RWPE2 (cell line): ENCODE results near the gene RABGEF1.
"Not testable (repeated sequence)": the region's sequence is repeated elsewhere in the genome, so short reads cannot be mapped to it uniquely, and the experiment has no call there.

ENCODE experiments used
- ATAC-seq: fragments of 200-7000 bp; cut with Tn5 transposase; 3 replicates; pipeline ENCODE4 v1.9.1; 2021; ENCODE audit warnings: low read depth
- DNase-seq: peaks from one replicate; pipeline ENCODE4 v3.0.0-alpha.2; 2020; ENCODE audit warnings: low spot score
- H3K27ac ChIP-seq: fragments of 450-650 bp; 2 replicates; pipeline ENCODE4 v1.5.1; 2017; ENCODE audit warnings: mild to moderate bottlenecking; ENCODE audit not compliant: poor library complexity, severe bottlenecking
- H3K27me3 ChIP-seq: fragments of 250-450 bp; sonication (Bioruptor Pico); 2 replicates; pipeline ENCODE4 v1.5.1; 2021; ENCODE audit warnings: mild to moderate bottlenecking, moderate library complexity; ENCODE audit not compliant: insufficient read depth, poor library complexity, severe bottlenecking
- H3K36me3 ChIP-seq: fragments of 250-450 bp; sonication (Bioruptor Pico); 2 replicates; pipeline ENCODE4 v1.5.1; 2020; ENCODE audit warnings: low read depth, mild to moderate bottlenecking, moderate library complexity
- H3K4me1 ChIP-seq: fragments of 250-450 bp; sonication (Bioruptor Pico); 2 replicates; pipeline ENCODE4 v1.5.1; 2021; ENCODE audit warnings: mild to moderate bottlenecking, moderate library complexity; ENCODE audit not compliant: insufficient read depth, poor library complexity, severe bottlenecking
- H3K4me3 ChIP-seq: fragments of 250-450 bp; sonication (Bioruptor Pico); 2 replicates; pipeline ENCODE4 v1.5.1; 2021; ENCODE audit warnings: mild to moderate bottlenecking, moderate library complexity; ENCODE audit not compliant: severe bottlenecking
- H3K9me3 ChIP-seq: fragments of 250-450 bp; sonication (Bioruptor Pico); 2 replicates; pipeline ENCODE4 v1.5.1; 2021; ENCODE audit warnings: mild to moderate bottlenecking, moderate library complexity; ENCODE audit not compliant: severe bottlenecking
- CTCF ChIP-seq: fragments of 450-650 bp; IDR thresholded peaks from one replicate; pipeline ENCODE4 v1.5.1; 2017; ENCODE audit warnings: mild to moderate bottlenecking, moderate library complexity; ENCODE audit not compliant: poor library complexity, severe bottlenecking

RABGEF1 gene

DNA sequence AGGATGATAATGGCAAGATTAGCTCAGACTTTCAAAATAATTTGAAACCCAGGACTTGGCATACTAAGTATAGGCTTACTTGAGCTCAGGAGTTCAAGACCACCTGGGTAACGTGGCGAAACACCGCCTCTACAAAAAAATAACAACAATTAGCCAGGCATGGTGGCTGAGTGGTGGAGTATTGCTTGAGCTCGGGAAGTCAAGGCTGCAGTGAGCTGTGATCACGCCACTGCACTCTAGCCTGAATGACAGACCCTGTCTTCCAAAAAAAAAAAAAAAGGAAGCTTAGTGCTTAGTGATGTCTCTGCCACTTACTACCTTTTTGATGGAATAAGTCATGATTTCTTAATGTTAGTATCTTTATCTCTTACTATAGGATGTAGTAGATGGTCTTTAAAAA is 25.5 kb downstream of the RABGEF1 start:
- H3K27ac ChIP-seq, result no peak overlapping the region
- H3K36me3 ChIP-seq, result peaks cover 7% of the 10 kb centered on the region
- no peaks in the 10 kb centered on the region for H3K27me3 ChIP-seq
- H3K4me1 ChIP-seq, result no peaks in the 10 kb centered on the region
- no peak overlapping the region for H3K4me3 ChIP-seq
- ATAC-seq, result no peak
- peaks cover 6% of the 10 kb centered on the region for H3K9me3 ChIP-seq
- no peak for DNase-seq
- TF ChIP-seq CTCF, result no peak

GRCh38 chr7:66767486-66767885 is 27.0 kb downstream of the RABGEF1 start:
- H3K4me3 ChIP-seq, ATAC-seq: not testable (repeated sequence)

DNA sequence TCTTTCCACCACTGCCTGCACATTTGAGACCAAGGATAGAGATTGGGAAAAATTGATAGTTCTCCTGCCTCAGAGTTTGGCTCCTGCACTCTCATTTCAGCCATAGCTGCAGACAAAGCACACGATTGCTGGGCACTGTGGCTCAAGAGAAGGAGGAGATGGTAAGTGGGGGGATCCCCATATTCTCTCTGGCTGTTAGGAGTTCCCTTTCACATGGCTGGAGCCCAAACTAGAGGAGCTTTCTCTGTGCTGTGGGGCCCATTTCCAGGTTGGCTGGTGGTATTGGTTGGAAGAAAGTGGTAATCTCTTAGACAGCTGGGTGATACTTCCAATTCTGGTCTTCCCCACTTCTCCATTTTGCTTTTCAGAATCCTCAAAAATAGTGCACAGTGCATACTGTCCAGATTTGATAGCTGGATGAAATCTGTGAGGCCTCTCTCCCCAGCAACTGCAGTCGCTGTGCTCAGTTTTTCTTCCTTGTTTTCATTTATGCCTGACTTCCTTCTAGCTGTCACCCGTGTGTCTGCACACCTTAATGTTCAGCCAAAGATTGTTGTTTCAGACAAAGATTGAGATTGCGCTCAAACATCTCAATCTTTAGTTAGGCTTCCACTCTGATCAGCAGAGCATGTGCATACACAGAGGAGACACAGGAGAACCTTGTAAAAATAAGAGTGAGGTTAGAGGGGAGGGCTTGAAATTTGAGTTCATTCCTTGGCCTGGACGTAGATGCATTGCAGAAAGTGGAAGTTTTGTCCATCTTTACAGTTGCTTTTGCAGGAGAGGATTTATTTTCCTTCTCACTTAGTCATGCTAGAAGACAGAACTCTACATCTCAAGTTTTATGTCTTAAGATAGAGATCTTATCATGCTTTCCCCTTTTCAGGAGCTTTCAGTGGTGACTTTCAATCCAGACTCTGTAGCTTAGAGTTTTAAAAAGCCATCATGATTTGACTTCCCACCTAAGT is 28.6 kb downstream of the RABGEF1 start:
- DNase-seq, result no peak
- no peak for ATAC-seq
- Histone ChIP-seq H3K4me3 (no peak overlapping the region), H3K27me3 (no peaks in the 10 kb centered on the region), H3K9me3 (no peaks in the 10 kb centered on the region), H3K4me1 (no peaks in the 10 kb centered on the region), H3K27ac (no peak overlapping the region), H3K36me3 (peaks cover 24% of the 10 kb centered on the region)
- no peak for TF ChIP-seq CTCF

More at GRCh38 chr7:66767486-66767885, 27.0 kb downstream of the RABGEF1 start:
- H3K27me3 ChIP-seq, H3K27ac ChIP-seq, H3K4me1 ChIP-seq, DNase-seq, H3K9me3 ChIP-seq: not testable (repeated sequence)
- H3K36me3 ChIP-seq, result peaks cover 17% of the 10 kb centered on the region

DNA sequence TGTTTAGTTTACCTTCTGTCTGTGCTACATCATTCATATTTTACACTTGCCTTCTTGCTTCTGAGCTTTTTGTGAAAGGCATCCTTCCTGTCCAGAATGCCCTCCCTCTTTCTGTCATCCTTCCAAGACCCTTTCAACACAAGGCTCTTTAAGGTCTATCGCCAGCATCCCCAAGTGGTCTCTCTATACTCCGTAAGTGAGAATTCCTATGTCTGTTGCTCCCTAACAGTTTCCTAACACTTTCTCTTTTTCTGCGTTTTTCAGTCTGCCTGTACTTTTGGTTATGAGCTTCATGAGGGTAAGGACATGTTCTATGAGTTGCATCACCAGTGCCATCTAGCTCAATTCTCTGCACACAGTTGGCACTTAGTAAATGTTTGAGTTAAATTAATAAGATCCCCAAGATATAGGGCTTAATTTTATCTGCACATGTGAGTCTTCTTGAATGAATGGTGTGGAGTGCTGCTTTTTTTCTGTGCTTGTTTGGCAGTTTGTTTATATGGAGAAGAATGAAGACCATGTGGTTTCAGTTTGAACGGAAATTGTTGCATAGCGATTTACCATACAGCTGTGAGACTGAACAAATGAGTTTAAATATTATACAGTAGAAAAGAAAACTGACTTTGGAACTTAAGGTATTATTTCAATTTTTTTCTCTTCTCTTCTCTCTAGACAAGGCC is 29.4 kb downstream of the RABGEF1 start:
- TF ChIP-seq CTCF, result no peak
- Histone ChIP-seq H3K36me3 (peaks cover 32% of the 10 kb centered on the region), H3K4me3 (no peak overlapping the region), H3K27me3 (no peaks in the 10 kb centered on the region), H3K4me1 (no peaks in the 10 kb centered on the region), H3K27ac (no peak overlapping the region), H3K9me3 (no peaks in the 10 kb centered on the region)
- DNase-seq (no peak), ATAC-seq (no peak)

DNA sequence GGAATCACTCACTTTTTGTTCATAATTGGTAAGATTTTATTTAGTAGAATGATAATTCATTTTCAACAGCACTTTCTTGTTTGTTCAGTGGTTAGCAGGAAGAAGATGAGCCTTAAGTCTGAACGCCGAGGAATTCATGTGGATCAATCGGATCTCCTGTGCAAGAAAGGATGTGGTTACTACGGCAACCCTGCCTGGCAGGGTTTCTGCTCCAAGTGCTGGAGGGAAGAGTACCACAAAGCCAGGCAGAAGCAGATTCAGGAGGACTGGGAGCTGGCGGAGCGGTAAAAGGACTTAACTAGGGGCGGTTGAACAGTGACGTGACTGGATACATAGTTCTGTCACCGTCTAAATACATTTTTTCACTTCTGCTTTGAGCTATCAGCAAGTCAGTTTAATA is 31.3 kb downstream of the RABGEF1 start:
- no peak for ATAC-seq
- no peak for TF ChIP-seq CTCF
- Histone ChIP-seq H3K27me3 (no peaks in the 10 kb centered on the region), H3K36me3 (peaks cover 50% of the 10 kb centered on the region), H3K4me1 (no peaks in the 10 kb centered on the region), H3K27ac (no peak overlapping the region), H3K9me3 (no peaks in the 10 kb centered on the region), H3K4me3 (no peak overlapping the region)
- no peak for DNase-seq

DNA sequence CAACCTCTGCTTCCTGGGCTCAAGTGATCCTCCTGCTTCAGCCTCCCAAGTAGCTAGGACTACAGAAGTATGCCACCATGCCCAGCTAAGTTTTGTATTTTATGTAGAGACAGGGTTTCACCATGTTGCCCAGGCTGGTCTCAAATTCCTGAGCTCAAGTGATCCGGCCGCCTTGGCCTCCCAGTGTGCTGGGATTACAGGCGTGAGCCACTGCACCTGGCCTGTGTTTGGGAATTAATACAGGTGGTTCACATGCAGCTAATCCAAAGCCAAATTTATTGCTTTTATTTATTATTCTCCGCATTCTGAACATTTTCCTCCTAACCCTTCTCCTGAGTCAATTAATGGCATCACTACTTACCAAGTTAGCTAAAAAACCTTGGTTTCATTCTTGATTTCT is 33.2 kb downstream of the RABGEF1 start:
- not testable (repeated sequence) for H3K4me1 ChIP-seq, H3K27me3 ChIP-seq, H3K4me3 ChIP-seq, H3K9me3 ChIP-seq, H3K27ac ChIP-seq, ATAC-seq, DNase-seq
- H3K36me3 ChIP-seq, result peaks cover 69% of the 10 kb centered on the region

GRCh38 chr7:66776383-66776782 is 35.9 kb downstream of the RABGEF1 start:
- H3K4me1 ChIP-seq, H3K27me3 ChIP-seq, DNase-seq, H3K4me3 ChIP-seq, ATAC-seq, H3K27ac ChIP-seq, H3K9me3 ChIP-seq: not testable (repeated sequence)
- H3K36me3 ChIP-seq, result peaks cover 87% of the 10 kb centered on the region
